Neutrophil (primary cell): ENCODE data around the gene LRRC7.

Experiments
- H3K27ac ChIP-seq: fragments of 200-600 bp; sonication (generic); 2 replicates; pipeline ENCODE4 v1.5.1; 2016; ENCODE audit warnings: mild to moderate bottlenecking, moderate library complexity
- H3K27me3 ChIP-seq: fragments of 200-600 bp; sonication (generic); 2 replicates; pipeline ENCODE4 v1.6.0; 2016; ENCODE audit warnings: mild to moderate bottlenecking
- H3K36me3 ChIP-seq: fragments of 200-600 bp; sonication (generic); 2 replicates; pipeline ENCODE4 v1.5.1; 2017
- H3K4me1 ChIP-seq, 2 experiments: fragments of 200-600 bp in 1 of 2; sonication (generic) in 1 of 2; 1 replicate in 1 of 2; 2 replicates in 1 of 2; pipeline versions ENCODE4 v1.5.1 to v1.6.1; 2013 to 2016; ENCODE audit warnings: low read depth in 1 of 2, low read length in 1 of 2, mild to moderate bottlenecking in 1 of 2, moderate library complexity in 1 of 2; ENCODE audit not compliant: control insufficient read depth in 1 of 2, insufficient read depth in 1 of 2
- H3K4me3 ChIP-seq, 2 experiments: fragments of 200-600 bp in 1 of 2; sonication (generic) in 1 of 2; 1 replicate in 1 of 2; 2 replicates in 1 of 2; pipeline ENCODE4 v1.5.1; 2013 to 2016; ENCODE audit warnings: low read depth in 1 of 2, low read length in 1 of 2, mild to moderate bottlenecking in 1 of 2, moderate library complexity in 1 of 2
- H3K9me3 ChIP-seq: fragments of 200-600 bp; sonication (generic); 2 replicates; pipeline ENCODE4 v1.5.1; 2016
- CTCF ChIP-seq: fragments of 200-600 bp; sonication (generic); IDR thresholded peaks from 2 replicates; pipeline ENCODE4 v1.5.1; 2016; ENCODE audit warnings: antibody characterized with exemption

The LRRC7 gene

GRCh38 chr1:70101231-70101630 is 533.5 kb downstream of the LRRC7 start:
- H3K36me3 ChIP-seq: no peaks in the 10 kb centered on the region
- TF ChIP-seq CTCF: no peak

DNA sequence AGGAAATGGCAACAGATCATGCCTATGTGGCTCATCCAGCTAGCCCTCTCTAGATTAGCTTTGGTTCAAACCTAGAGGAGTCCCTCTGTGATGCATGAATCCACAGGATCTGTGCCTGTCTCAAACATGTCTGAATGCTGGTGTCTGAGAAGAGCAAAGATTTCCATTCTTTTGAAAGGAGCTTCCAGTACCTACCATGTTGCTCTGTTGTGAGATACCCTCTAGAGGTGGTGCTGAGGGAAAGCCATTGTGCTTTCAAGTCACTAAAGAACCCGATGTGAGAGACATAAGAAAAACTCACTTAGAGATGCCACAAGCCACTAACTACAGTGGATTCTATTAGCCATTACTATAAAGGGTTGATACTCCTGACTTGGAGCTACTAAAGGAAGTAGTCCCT is 534.1 kb downstream of the LRRC7 start:
- no peak overlapping the region for H3K4me3 ChIP-seq
- H3K27ac ChIP-seq: no peak overlapping the region
- H3K9me3 ChIP-seq: no peaks in the 10 kb centered on the region
- TF ChIP-seq CTCF: no peak
- H3K27me3 ChIP-seq: no peaks in the 10 kb centered on the region
- no peaks in the 10 kb centered on the region for H3K36me3 ChIP-seq
- H3K4me1 ChIP-seq: no peaks in the 10 kb centered on the region

More at GRCh38 chr1:70101231-70101630, 533.5 kb downstream of the LRRC7 start:
- H3K27me3 ChIP-seq: no peaks in the 10 kb centered on the region
- no peaks in the 10 kb centered on the region for H3K9me3 ChIP-seq
- H3K4me1 ChIP-seq: no peaks in the 10 kb centered on the region
- no peak overlapping the region for H3K27ac ChIP-seq
- H3K4me3 ChIP-seq: no peak overlapping the region

DNA sequence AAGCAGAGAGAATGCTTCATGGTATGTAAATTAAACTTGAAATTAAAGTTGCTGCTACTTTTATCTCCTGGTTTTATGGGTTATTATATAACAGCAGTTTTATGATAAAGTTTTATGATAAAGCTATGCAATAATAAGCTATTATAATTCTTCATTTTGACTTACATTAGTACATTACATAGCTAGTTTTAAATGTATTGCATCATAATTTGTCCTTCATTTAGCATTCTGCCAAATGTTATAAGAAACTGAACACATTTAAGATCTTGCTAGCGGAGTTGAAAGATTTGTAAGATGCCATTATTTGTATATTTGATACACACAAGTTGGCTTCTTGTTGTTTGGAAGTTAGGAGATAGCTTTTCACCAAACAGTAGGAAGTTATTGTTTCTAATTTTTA is 536.0 kb downstream of the LRRC7 start:
- Histone ChIP-seq H3K27ac (no peak overlapping the region), H3K4me3 (no peak overlapping the region), H3K36me3 (no peaks in the 10 kb centered on the region), H3K9me3 (no peaks in the 10 kb centered on the region), H3K4me1 (no peaks in the 10 kb centered on the region), H3K27me3 (no peaks in the 10 kb centered on the region)
- no peak for TF ChIP-seq CTCF

GRCh38 chr1:70109241-70109640 is 541.5 kb downstream of the LRRC7 start:
- TF ChIP-seq CTCF: no peak
- Histone ChIP-seq H3K27me3 (no peaks in the 10 kb centered on the region), H3K36me3 (no peaks in the 10 kb centered on the region), H3K4me3 (no peak overlapping the region), H3K9me3 (no peaks in the 10 kb centered on the region), H3K27ac (no peak overlapping the region), H3K4me1 (no peaks in the 10 kb centered on the region)

- Histone ChIP-seq H3K27me3 (no peaks in the 10 kb centered on the region), H3K36me3 (no peaks in the 10 kb centered on the region), H3K4me1 (no peaks in the 10 kb centered on the region), H3K27ac (no peak overlapping the region), H3K9me3 (no peaks in the 10 kb centered on the region), H3K4me3 (no peak overlapping the region)
- TF ChIP-seq CTCF: no peak
Observed at GRCh38 chr1:70112838-70113237, 545.1 kb downstream of the LRRC7 start.

- no peak for TF ChIP-seq CTCF
- Histone ChIP-seq H3K27ac (no peak overlapping the region), H3K36me3 (no peaks in the 10 kb centered on the region), H3K4me3 (no peak overlapping the region), H3K27me3 (no peaks in the 10 kb centered on the region), H3K9me3 (no peaks in the 10 kb centered on the region), H3K4me1 (no peaks in the 10 kb centered on the region)
Observed at GRCh38 chr1:70115315-70115714, 547.6 kb downstream of the LRRC7 start.
